Retinal pigment epithelial cell (primary cell): ENCODE results near the gene UCHL1.

ENCODE experiments used
- DNase-seq: peaks from one replicate; pipeline ENCODE4 v3.0.0-alpha.2; 2010; ENCODE audit warnings: low read depth
- H3K4me3 ChIP-seq: 2 replicates; pipeline ENCODE4 v1.5.1; 2011; ENCODE audit warnings: mild to moderate bottlenecking, low read length, control low read depth, moderate library complexity
- CTCF ChIP-seq: conservative IDR thresholded peaks from 2 replicates; pipeline ENCODE4 v1.5.1; 2011; ENCODE audit warnings: low read depth, low read length, control low read depth, inconsistent platforms

Gene UCHL1

GRCh38 chr4:41288254-41288653 lies 31.5 kb downstream of the UCHL1 start:
- H3K4me3 ChIP-seq: no peak overlapping the region
- no peak for DNase-seq
- no peak for TF ChIP-seq CTCF

- TF ChIP-seq CTCF: no peak
- no peak for DNase-seq
- no peak overlapping the region for H3K4me3 ChIP-seq
These were observed 33.8 kb downstream of the UCHL1 start for GRCh38 chr4:41290479-41290878.

- no peak for TF ChIP-seq CTCF
- H3K4me3 ChIP-seq: no peak overlapping the region
- DNase-seq: no peak
These were observed 37.8 kb downstream of the UCHL1 start for GRCh38 chr4:41294445-41295062.

- no peak for DNase-seq
- no peak for TF ChIP-seq CTCF
- no peak overlapping the region for H3K4me3 ChIP-seq
These were observed 40.3 kb downstream of the UCHL1 start for GRCh38 chr4:41296995-41297394.

GRCh38 chr4:41297832-41298231 lies 41.1 kb downstream of the UCHL1 start:
- no peak for TF ChIP-seq CTCF
- H3K4me3 ChIP-seq: no peak overlapping the region
- DNase-seq: no peak

- TF ChIP-seq CTCF: no peak
- no peak for DNase-seq
- H3K4me3 ChIP-seq: no peak overlapping the region
These were observed 42.8 kb downstream of the UCHL1 start for GRCh38 chr4:41299486-41299885.

- TF ChIP-seq CTCF: no peak
- no peak for DNase-seq
- H3K4me3 ChIP-seq: no peak overlapping the region
These were observed 44.4 kb downstream of the UCHL1 start for GRCh38 chr4:41301137-41301536.
